HUES48 (cell line): ENCODE measurements around the gene ARMC7.
"Not testable (repeated sequence)": the region's sequence is repeated elsewhere in the genome, so short reads cannot be mapped to it uniquely, and the experiment has no call there.

Experiments
- H3K27ac ChIP-seq: one replicate; pipeline ENCODE4 v1.7.0; 2013; ENCODE audit warnings: low read depth, low read length, inconsistent platforms
- H3K27me3 ChIP-seq: 2 replicates; pipeline ENCODE4 v1.6.1; 2013; ENCODE audit warnings: mild to moderate bottlenecking, low read length; ENCODE audit not compliant: control insufficient read depth, insufficient read depth
- H3K36me3 ChIP-seq: 2 replicates; pipeline ENCODE4 v1.6.1; 2013; ENCODE audit warnings: low read length; ENCODE audit not compliant: control insufficient read depth, insufficient read depth
- H3K4me1 ChIP-seq: 2 replicates; pipeline ENCODE4 v1.6.1; 2013; ENCODE audit warnings: mild to moderate bottlenecking, low read length; ENCODE audit not compliant: control insufficient read depth, insufficient read depth
- H3K4me3 ChIP-seq: 2 replicates; pipeline ENCODE4 v1.5.1; 2013; ENCODE audit warnings: mild to moderate bottlenecking, low read depth, low read length
- H3K9ac ChIP-seq: 2 replicates; pipeline ENCODE4 v1.6.1; 2013; ENCODE audit warnings: mild to moderate bottlenecking, low read depth, low read length, moderate library complexity
- H3K9me3 ChIP-seq: 2 replicates; pipeline ENCODE4 v1.6.1; 2013; ENCODE audit warnings: low read length; ENCODE audit not compliant: control insufficient read depth, insufficient read depth

Gene ARMC7

GRCh38 chr17:75159196-75160031, 49.6 kb downstream of the ARMC7 start:
- Histone ChIP-seq H3K27me3 (no peaks in the 10 kb centered on the region), H3K27ac (no peak overlapping the region), H3K4me1 (peaks cover 11% of the 10 kb centered on the region), H3K36me3 (0 out of 2 replicates have a peak, but pooled peaks cover 4% of the 10 kb centered on the region), H3K9me3 (no peaks in the 10 kb centered on the region), H3K9ac (no peak overlapping the region), H3K4me3 (no peak overlapping the region)

GRCh38 chr17:75160211-75160610, 50.4 kb downstream of the ARMC7 start:
- H3K4me1 ChIP-seq, result peaks cover 4% of the 10 kb centered on the region
- no peak overlapping the region for H3K27ac ChIP-seq
- no peaks in the 10 kb centered on the region for H3K27me3 ChIP-seq
- no peaks in the 10 kb centered on the region for H3K9me3 ChIP-seq
- no peak overlapping the region for H3K4me3 ChIP-seq
- H3K36me3 ChIP-seq, result 0 out of 2 replicates have a peak, but pooled peaks cover 4% of the 10 kb centered on the region
- H3K9ac ChIP-seq, result no peak overlapping the region

- Histone ChIP-seq H3K27ac (no peak overlapping the region), H3K9ac (no peak overlapping the region), H3K4me1 (no peaks in the 10 kb centered on the region), H3K36me3 (peaks cover 24% of the 10 kb centered on the region), H3K9me3 (no peaks in the 10 kb centered on the region), H3K4me3 (no peak overlapping the region), H3K27me3 (no peaks in the 10 kb centered on the region)
Observed at GRCh38 chr17:75163074-75163473, 53.3 kb downstream of the ARMC7 start.

- not testable (repeated sequence) for H3K9me3 ChIP-seq, H3K27ac ChIP-seq, H3K27me3 ChIP-seq, H3K4me3 ChIP-seq, H3K4me1 ChIP-seq, H3K9ac ChIP-seq
- H3K36me3 ChIP-seq, result peaks cover 37% of the 10 kb centered on the region
Observed at GRCh38 chr17:75164606-75165005, 54.8 kb downstream of the ARMC7 start.

- H3K4me3 ChIP-seq, result no peak overlapping the region
- no peaks in the 10 kb centered on the region for H3K27me3 ChIP-seq
- peaks cover 71% of the 10 kb centered on the region for H3K36me3 ChIP-seq
- H3K4me1 ChIP-seq, result no peaks in the 10 kb centered on the region
- no peak overlapping the region for H3K27ac ChIP-seq
- H3K9ac ChIP-seq, result no peak overlapping the region
- no peaks in the 10 kb centered on the region for H3K9me3 ChIP-seq
Observed at GRCh38 chr17:75168998-75169397, 59.2 kb downstream of the ARMC7 start.

GRCh38 chr17:75173526-75173925, 63.8 kb downstream of the ARMC7 start:
- no peaks in the 10 kb centered on the region for H3K9me3 ChIP-seq
- no peak overlapping the region for H3K9ac ChIP-seq
- H3K4me3 ChIP-seq, result no peak overlapping the region
- H3K27ac ChIP-seq, result no peak overlapping the region
- H3K4me1 ChIP-seq, result no peaks in the 10 kb centered on the region
- peaks cover 89% of the 10 kb centered on the region for H3K36me3 ChIP-seq
- H3K27me3 ChIP-seq, result no peaks in the 10 kb centered on the region

GRCh38 chr17:75174996-75175395, 65.2 kb downstream of the ARMC7 start:
- Histone ChIP-seq H3K4me1 (no peaks in the 10 kb centered on the region), H3K27me3 (no peaks in the 10 kb centered on the region), H3K4me3 (no peak overlapping the region), H3K9me3 (no peaks in the 10 kb centered on the region), H3K36me3 (peaks cover 91% of the 10 kb centered on the region), H3K9ac (no peak overlapping the region), H3K27ac (no peak overlapping the region)

- no peak overlapping the region for H3K4me3 ChIP-seq
- no peaks in the 10 kb centered on the region for H3K27me3 ChIP-seq
- no peak overlapping the region for H3K27ac ChIP-seq
- peaks cover 87% of the 10 kb centered on the region for H3K36me3 ChIP-seq
- H3K9me3 ChIP-seq, result no peaks in the 10 kb centered on the region
- H3K9ac ChIP-seq, result no peak overlapping the region
- H3K4me1 ChIP-seq, result peaks cover 7% of the 10 kb centered on the region; the same call in 1 of the 2 replicates
Observed at GRCh38 chr17:75176625-75177024, 66.9 kb downstream of the ARMC7 start.

- H3K27ac ChIP-seq, result no peak overlapping the region
- H3K4me3 ChIP-seq, result no peak overlapping the region
- peaks cover 10% of the 10 kb centered on the region for H3K4me1 ChIP-seq
- H3K36me3 ChIP-seq, result peaks cover 75% of the 10 kb centered on the region
- H3K27me3 ChIP-seq, result no peaks in the 10 kb centered on the region
- no peaks in the 10 kb centered on the region for H3K9me3 ChIP-seq
- H3K9ac ChIP-seq, result no peak overlapping the region
Observed at GRCh38 chr17:75178453-75178852, 68.7 kb downstream of the ARMC7 start.
